ENCODE measurements around the gene COA6. TPM values are rescaled to one million over a fixed set of nuclear protein-coding genes. Genes with fewer than 3 reads are reported as not detected.

Gene COA6
- polyA plus RNA-seq, 1 donor (not counting 4 experiments of a cell fraction or from before 2014, with no cell fraction given), result 36.0 TPM

GRCh38 chr1:234413990-234414389 is 40.7 kb downstream of the COA6 start:
- H3K4me1 ChIP-seq (ENCODE audit: control insufficient read depth, extremely low read depth, insufficient read depth, low read length), result no peaks in the 10 kb centered on the region
- no peaks in the 10 kb centered on the region for H3K9me3 ChIP-seq (ENCODE audit: control insufficient read depth, low read depth, low read length)
- no peaks in the 10 kb centered on the region for H3K79me2 ChIP-seq (ENCODE audit: control insufficient read depth, insufficient read depth, low read length)
- no peak overlapping the region for H3K27ac ChIP-seq (ENCODE audit: control insufficient read depth, insufficient read depth, low read length)
- H3K27me3 ChIP-seq (ENCODE audit: control insufficient read depth, extremely low read depth, insufficient read depth, low read length), result no peaks in the 10 kb centered on the region
- dilution Hi-C loops (cut with MboI; ENCODE audit: extremely low pct_ligation_motif_present, low sequenced_read_pairs), result no loop called here
- no peak for TF ChIP-seq CTCF (optimal IDR thresholded peaks at IDR 0.05 in 1 of 3, IDR thresholded peaks at IDR 0.05 in 1 of 3, conservative IDR thresholded peaks at IDR 0.05 in 1 of 3; ENCODE audit: extremely low read depth in 1 of 3, insufficient read depth in 2 of 3, low read length in 3 of 3)
- TF ChIP-seq EZH2 (IDR thresholded peaks at IDR 0.05; ENCODE audit: low read length), result no peak
- H3K4me2 ChIP-seq (ENCODE audit: control insufficient read depth, extremely low read depth, insufficient read depth, low read depth, low read length), result no peak overlapping the region
- H3K4me3 ChIP-seq (ENCODE audit: control insufficient read depth in 2 of 3, extremely low read depth in 1 of 3, insufficient read depth in 2 of 3, low read depth in 1 of 3, low read length in 3 of 3), result no peak overlapping the region
- DNase-seq (ENCODE audit: low read depth, low spot score) (no peak), FAIRE-seq (no peak)
- H2AFZ ChIP-seq (ENCODE audit: control insufficient read depth, low read length), result no peak overlapping the region
- no peak overlapping the region for H3K9ac ChIP-seq (ENCODE audit: control insufficient read depth, extremely low read depth, insufficient read depth, low read length)
- peaks cover 5 to 8% of the 10 kb centered on the region in 2 experiments for H3K36me3 ChIP-seq (ENCODE audit: control insufficient read depth in 2 of 2, extremely low read depth in 1 of 2, insufficient read depth in 2 of 2, low read length in 2 of 2)
- no peaks in the 10 kb centered on the region for H4K20me1 ChIP-seq (ENCODE audit: control insufficient read depth, extremely low read depth, insufficient read depth, low read length)
- H3K9me1 ChIP-seq (ENCODE audit: control insufficient read depth, extremely low read depth, insufficient read depth, low read length), result no peaks in the 10 kb centered on the region

- Histone ChIP-seq H3K79me2 (ENCODE audit: control insufficient read depth, insufficient read depth, low read length) (no peaks in the 10 kb centered on the region), H3K27me3 (ENCODE audit: control insufficient read depth, extremely low read depth, insufficient read depth, low read length) (no peaks in the 10 kb centered on the region), H3K4me3 (ENCODE audit: control insufficient read depth in 2 of 3, extremely low read depth in 1 of 3, insufficient read depth in 2 of 3, low read depth in 1 of 3, low read length in 3 of 3) (no peak overlapping the region), H3K9me3 (ENCODE audit: control insufficient read depth, low read depth, low read length) (no peaks in the 10 kb centered on the region), H2AFZ (ENCODE audit: control insufficient read depth, low read length) (no peak overlapping the region), H3K4me2 (ENCODE audit: control insufficient read depth, extremely low read depth, insufficient read depth, low read depth, low read length) (no peak overlapping the region), H3K4me1 (ENCODE audit: control insufficient read depth, extremely low read depth, insufficient read depth, low read length) (no peaks in the 10 kb centered on the region), H3K36me3 (ENCODE audit: control insufficient read depth in 2 of 2, extremely low read depth in 1 of 2, insufficient read depth in 2 of 2, low read length in 2 of 2) (peaks cover 9 to 12% of the 10 kb centered on the region in 2 experiments), H3K27ac (ENCODE audit: control insufficient read depth, insufficient read depth, low read length) (no peak overlapping the region), H3K9ac (ENCODE audit: control insufficient read depth, extremely low read depth, insufficient read depth, low read length) (no peak overlapping the region), H3K9me1 (ENCODE audit: control insufficient read depth, extremely low read depth, insufficient read depth, low read length) (no peaks in the 10 kb centered on the region), H4K20me1 (ENCODE audit: control insufficient read depth, extremely low read depth, insufficient read depth, low read length) (no peaks in the 10 kb centered on the region)
- TF ChIP-seq EZH2 (IDR thresholded peaks at IDR 0.05; ENCODE audit: low read length), result no peak
- FAIRE-seq (no peak), DNase-seq (ENCODE audit: low read depth, low spot score) (no peak)
- dilution Hi-C loops (cut with MboI; ENCODE audit: extremely low pct_ligation_motif_present, low sequenced_read_pairs), result no loop called here
Observed at GRCh38 chr1:234427950-234428646, 54.8 kb downstream of the COA6 start.

- Histone ChIP-seq H3K4me1 (ENCODE audit: control insufficient read depth, extremely low read depth, insufficient read depth, low read length) (no peaks in the 10 kb centered on the region), H3K9me3 (ENCODE audit: control insufficient read depth, low read depth, low read length) (no peaks in the 10 kb centered on the region), H2AFZ (ENCODE audit: control insufficient read depth, low read length) (no peak overlapping the region), H3K4me3 (ENCODE audit: control insufficient read depth in 2 of 3, extremely low read depth in 1 of 3, insufficient read depth in 2 of 3, low read depth in 1 of 3, low read length in 3 of 3) (no peak overlapping the region), H3K9ac (ENCODE audit: control insufficient read depth, extremely low read depth, insufficient read depth, low read length) (no peak overlapping the region), H3K79me2 (ENCODE audit: control insufficient read depth, insufficient read depth, low read length) (no peaks in the 10 kb centered on the region), H3K27ac (ENCODE audit: control insufficient read depth, insufficient read depth, low read length) (no peak overlapping the region), H4K20me1 (ENCODE audit: control insufficient read depth, extremely low read depth, insufficient read depth, low read length) (no peaks in the 10 kb centered on the region), H3K9me1 (ENCODE audit: control insufficient read depth, extremely low read depth, insufficient read depth, low read length) (no peaks in the 10 kb centered on the region), H3K36me3 (ENCODE audit: control insufficient read depth in 2 of 2, extremely low read depth in 1 of 2, insufficient read depth in 2 of 2, low read length in 2 of 2) (peaks cover 9 to 12% of the 10 kb centered on the region in 2 experiments), H3K4me2 (ENCODE audit: control insufficient read depth, extremely low read depth, insufficient read depth, low read depth, low read length) (no peak overlapping the region), H3K27me3 (ENCODE audit: control insufficient read depth, extremely low read depth, insufficient read depth, low read length) (no peaks in the 10 kb centered on the region)
- DNase-seq (ENCODE audit: low read depth, low spot score) (no peak), FAIRE-seq (no peak)
- TF ChIP-seq EZH2 (IDR thresholded peaks at IDR 0.05; ENCODE audit: low read length) (no peak), CTCF (optimal IDR thresholded peaks at IDR 0.05 in 1 of 3, IDR thresholded peaks at IDR 0.05 in 1 of 3, conservative IDR thresholded peaks at IDR 0.05 in 1 of 3; ENCODE audit: extremely low read depth in 1 of 3, insufficient read depth in 2 of 3, low read length in 3 of 3) (no peak)
- dilution Hi-C loops (cut with MboI; ENCODE audit: extremely low pct_ligation_motif_present, low sequenced_read_pairs), result no loop called here
Observed at GRCh38 chr1:234429434-234429806, 56.2 kb downstream of the COA6 start.

Measured in keratinocyte (primary cell).